ENCODE results near the gene EYS.

DNA sequence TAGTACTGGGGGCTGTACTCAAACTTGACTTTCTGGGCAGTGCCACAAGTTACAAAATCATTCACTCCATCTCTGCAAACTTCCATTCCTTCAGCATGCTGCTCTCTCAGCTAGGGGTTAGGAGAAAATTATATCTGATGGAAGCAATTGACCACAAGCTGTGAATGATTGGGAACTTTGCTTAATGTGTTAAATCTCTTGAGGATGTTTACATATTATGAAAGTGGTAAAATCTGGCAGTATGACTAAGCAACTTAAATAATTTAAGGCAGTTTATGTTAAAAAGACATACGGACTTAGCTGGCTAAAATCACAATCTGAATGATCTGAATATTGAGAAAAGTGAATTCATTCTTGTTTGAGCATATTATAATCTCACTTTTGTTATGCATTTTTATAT lies 1656.4 kb downstream of the EYS start:
- TF ChIP-seq GATA2 (IDR thresholded peaks at IDR 0.05; ENCODE audit: low read depth, low read length) (no peak), GATA3 (IDR thresholded peaks at IDR 0.05; ENCODE audit: low read depth, low read length) (no peak)

All from SH-SY5Y (cell line).